SK-N-SH (cell line): ENCODE results near the gene SLC29A1. TPM values are rescaled to one million over a fixed set of nuclear protein-coding genes. Genes with fewer than 3 reads are reported as not detected.
"Not testable (repeated sequence)": the region's sequence is repeated elsewhere in the genome, so short reads cannot be mapped to it uniquely, and the experiment has no call there.

ENCODE experiments used
- CTCF ChIA-PET: fragments of 300-600, 350-600 bp; formaldehyde crosslinking; extraction: SDS; loops from one replicate; lab custom pipeline; 2021; lab: Yijun Ruan, JAX
- POLR2A ChIA-PET: fragments of 350-600 bp; sonication (Branson Sonifier 250); formaldehyde crosslinking; extraction: SDS; loops from one replicate; lab custom pipeline; 2020; ENCODE audit warnings: antibody characterized with exemption, inconsistent platforms; lab: Yijun Ruan, JAX
- DNase-seq: peaks from one replicate; pipeline ENCODE4 v3.0.0; 2012
- H2AFZ ChIP-seq: fragments of 200-600 bp; sonication (generic); 2 replicates; pipeline ENCODE4 v1.8.1; 2016; ENCODE audit warnings: antibody characterized with exemption, mild to moderate bottlenecking, low read depth
- H3F3A ChIP-seq: fragments of 200-600 bp; sonication (generic); replicated peaks from 2 replicates; pipeline ENCODE3; 2016; ENCODE audit warnings: antibody characterized with exemption, mild to moderate bottlenecking; ENCODE audit not compliant: insufficient read depth
- H3K27ac ChIP-seq, 2 experiments: fragments of 200-500 bp in 1 of 2; fragments of 200-600 bp in 1 of 2; sonication (Bioruptor generic) in 1 of 2; sonication (generic), shearing (Covaris generic) in 1 of 2; 2 replicates each; pipeline versions ENCODE4 v1.5.1 to v1.6.1; 2014 to 2016; ENCODE audit warnings: low read depth in 2 of 2, inconsistent platforms in 1 of 2, low read length in 1 of 2, mild to moderate bottlenecking in 1 of 2, mixed read lengths in 1 of 2
- H3K27me3 ChIP-seq: fragments of 200-600 bp; sonication (generic), shearing (Covaris generic); 2 replicates; pipeline ENCODE4 v1.6.1; 2016; ENCODE audit warnings: mixed run types; ENCODE audit not compliant: insufficient read depth
- H3K36me3 ChIP-seq, 2 experiments: fragments of 200-500 bp in 1 of 2; fragments of 200-600 bp in 1 of 2; sonication (Bioruptor generic) in 1 of 2; sonication (generic) in 1 of 2; replicated peaks in 1 of 2; 2 replicates each; pipeline versions ENCODE3 to v1.5.1; 2014 to 2016; ENCODE audit warnings: low read length in 1 of 2, mild to moderate bottlenecking in 1 of 2; ENCODE audit not compliant: insufficient read depth in 2 of 2, control insufficient read depth in 1 of 2
- H3K4me1 ChIP-seq, 2 experiments: fragments of 200-500 bp in 1 of 2; fragments of 200-600 bp in 1 of 2; sonication (Bioruptor generic) in 1 of 2; sonication (generic), shearing (Covaris generic) in 1 of 2; 2 replicates each; pipeline versions ENCODE4 v1.5.1 to v1.6.1; 2014 to 2016; ENCODE audit warnings: low read depth in 1 of 2, low read length in 1 of 2, mixed run types in 1 of 2; ENCODE audit not compliant: insufficient read depth in 2 of 2, control insufficient read depth in 1 of 2
- H3K4me2 ChIP-seq: fragments of 200-600 bp; sonication (generic), shearing (Covaris generic); 2 replicates; pipeline ENCODE4 v1.6.1; 2017; ENCODE audit warnings: mixed run types
- H3K4me3 ChIP-seq, 2 experiments: fragments of 200-500 bp in 1 of 2; fragments of 200-600 bp in 1 of 2; sonication (Bioruptor generic) in 1 of 2; sonication (generic), shearing (Covaris generic) in 1 of 2; 2 replicates each; pipeline versions ENCODE4 v1.5.1 to v1.8.1; 2014 to 2016; ENCODE audit warnings: low read depth in 2 of 2, inconsistent platforms in 1 of 2, low read length in 1 of 2, mild to moderate bottlenecking in 1 of 2, mixed read lengths in 1 of 2, moderate library complexity in 1 of 2
- H3K79me2 ChIP-seq: fragments of 200-600 bp; sonication (generic); 2 replicates; pipeline ENCODE4 v1.8.1; 2017; ENCODE audit warnings: mild to moderate bottlenecking; ENCODE audit not compliant: insufficient read depth
- H3K9ac ChIP-seq: fragments of 200-600 bp; sonication (generic); 2 replicates; pipeline ENCODE4 v1.6.1; 2017; ENCODE audit warnings: mixed run types
- H3K9me2 ChIP-seq: fragments of 200-600 bp; sonication (generic); 2 replicates; pipeline ENCODE4 v1.6.1; 2017; ENCODE audit warnings: mixed run types
- H3K9me3 ChIP-seq: fragments of 200-600 bp; sonication (generic); 2 replicates; pipeline ENCODE4 v1.6.1; 2017; ENCODE audit warnings: mixed run types, mild to moderate bottlenecking, moderate library complexity
- H4K20me1 ChIP-seq: fragments of 200-600 bp; sonication (generic); 2 replicates; pipeline ENCODE4 v1.6.1; 2017; ENCODE audit warnings: mild to moderate bottlenecking, mixed run types; ENCODE audit not compliant: insufficient read depth
- ELF1 ChIP-seq: IDR thresholded peaks from 2 replicates; pipeline ENCODE4 v1.4.0; 2012
- EP300 ChIP-seq, 2 experiments: IDR thresholded peaks; 2 replicates each; pipeline versions ENCODE4 v1.4.0 to v1.6.1; 2012; ENCODE audit warnings: borderline replicate concordance in 1 of 2, low read depth in 1 of 2, low read length in 1 of 2
- FOSL2 ChIP-seq: IDR thresholded peaks from 2 replicates; pipeline ENCODE4 v1.4.0; 2012; ENCODE audit warnings: low read depth, mild to moderate bottlenecking, moderate library complexity, borderline replicate concordance
- FOXJ3 ChIP-seq: sonication (generic); formaldehyde crosslinking; IDR thresholded peaks from 2 replicates; pipeline ENCODE4 v1.5.1; 2020; ENCODE audit warnings: mild to moderate bottlenecking, missing genetic modification reagents
- FOXM1 ChIP-seq: IDR thresholded peaks from 2 replicates; pipeline ENCODE4 v1.4.0; 2012; ENCODE audit warnings: low read depth, mild to moderate bottlenecking
- GABPA ChIP-seq: IDR thresholded peaks from 2 replicates; pipeline ENCODE4 v1.4.0; 2012; ENCODE audit warnings: low read depth, mild to moderate bottlenecking
- GATA2 ChIP-seq: sonication (generic); formaldehyde crosslinking; IDR thresholded peaks from 2 replicates; pipeline ENCODE4 v1.5.0; 2020; ENCODE audit warnings: mild to moderate bottlenecking, missing genetic modification reagents
- MEF2A ChIP-seq: IDR thresholded peaks from 2 replicates; pipeline ENCODE4 v1.4.0; 2012; ENCODE audit warnings: low read depth, borderline replicate concordance
- POLR2AphosphoS5 ChIP-seq: IDR thresholded peaks from 2 replicates; pipeline ENCODE4 v1.6.1; 2012; ENCODE audit warnings: low read depth, low read length
- SMC3 ChIP-seq: IDR thresholded peaks from 2 replicates; pipeline ENCODE4 v1.6.1; 2012; ENCODE audit warnings: low read depth, low read length, improper control_type of control experiment
- TEAD4 ChIP-seq: IDR thresholded peaks from 2 replicates; pipeline ENCODE4 v1.4.0; 2012; ENCODE audit warnings: mild to moderate bottlenecking, borderline replicate concordance; ENCODE audit not compliant: insufficient read depth
- USF2 ChIP-seq: fragments of 150-350 bp; IDR thresholded peaks from 2 replicates; pipeline ENCODE4 v1.6.1; 2017; ENCODE audit warnings: antibody characterized with exemption, low read length, low read depth, borderline replicate concordance
- ZBTB33 ChIP-seq: IDR thresholded peaks from 2 replicates; pipeline ENCODE4 v1.4.0; 2012; ENCODE audit warnings: low read depth, borderline replicate concordance
- WGBS: methylation state at CpG from one replicate; pipeline ENCODE4 v1.1.6; 2017; ENCODE audit warnings: low lambda C conversion rate; 5-methylcytosine and 5-hydroxymethylcytosine counted together
- polyA plus RNA-seq, 3 experiments: library from polyadenylated mRNA; depleted of rRNA; stranded (reverse); fragments of >200 nt; gene quantifications; 2 replicates each; pipeline ENCODE4 v1.2.3, GENCODE V29; 2012
- TF ChIP-seq, protein P1 (sequence below): IDR thresholded peaks from 2 replicates; pipeline ENCODE4 v1.4.0; 2012; ENCODE audit warnings: low read depth, borderline replicate concordance

Gene SLC29A1
- polyA plus RNA-seq, 1 of the 3 experiments (the other 2 are of a cell fraction) = 44.5 TPM

- TF ChIP-seq FOXJ3 (no peak), FOSL2 (no peak), FOXM1 (no peak), MEF2A (no peak), GABPA (no peak), TEAD4 (no peak), ELF1 (no peak)
Observed at GRCh38 chr6:44194326-44194725, 29.1 kb upstream of the SLC29A1 start (continued).

- H3K9me2 ChIP-seq, H3K9me3 ChIP-seq, H3K4me3 ChIP-seq, H4K20me1 ChIP-seq, H2AFZ ChIP-seq, H3K4me1 ChIP-seq, H3K27me3 ChIP-seq, H3K79me2 ChIP-seq, DNase-seq, H3K36me3 ChIP-seq, H3K4me2 ChIP-seq, POLR2A ChIA-PET, H3K27ac ChIP-seq, H3K9ac ChIP-seq, H3F3A ChIP-seq: not testable (repeated sequence)
- 82% methylated on average over 10 of the region's 11 CpGs for WGBS
- CTCF ChIA-PET = interaction anchor here (0.9 kb wide), 1 partner anchor 38 kb away, joined by 4 read pairs; no protein-coding TSS in a partner anchor
Observed at GRCh38 chr6:44196351-44196750, 27.0 kb upstream of the SLC29A1 start.

DNA sequence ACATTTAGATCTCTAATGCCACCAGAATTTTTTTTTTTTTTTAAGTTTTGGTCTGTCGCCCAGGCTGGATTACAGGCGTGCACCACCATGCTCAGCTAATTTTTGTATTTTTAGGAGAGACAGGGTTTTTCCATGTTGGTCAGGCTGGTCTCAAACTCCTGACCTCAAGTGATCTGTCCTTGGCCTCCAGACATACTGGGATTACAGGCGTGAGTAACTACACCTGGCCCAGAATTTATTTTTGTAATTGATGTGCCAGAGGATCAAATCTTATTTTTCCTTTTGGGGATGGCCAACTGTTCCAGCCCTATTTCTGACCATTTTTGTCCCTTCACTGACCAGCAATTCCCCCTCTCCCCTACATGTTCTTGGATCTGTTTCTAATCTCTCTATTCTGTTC lies 24.7 kb upstream of the SLC29A1 start:
- Histone ChIP-seq H3F3A (no peaks in the 10 kb centered on the region), H3K9me3 (no peaks in the 10 kb centered on the region), H3K4me1 (peaks cover 0 to 2% of the 10 kb centered on the region in 2 experiments; a peak in 1 of 4 replicates), H3K4me3 (no peak overlapping the region), H2AFZ (no peak overlapping the region), H3K9ac (no peak overlapping the region), H3K4me2 (no peak overlapping the region), H3K27me3 (no peaks in the 10 kb centered on the region; the same call in 1 of the 2 replicates), H3K36me3 (no peaks in the 10 kb centered on the region), H4K20me1 (no peaks in the 10 kb centered on the region), H3K79me2 (no peaks in the 10 kb centered on the region), H3K9me2 (no peaks in the 10 kb centered on the region), H3K27ac (no peak overlapping the region)
- TF ChIP-seq SMC3 (no peak), POLR2AphosphoS5 (no peak), GABPA (no peak), FOXJ3 (no peak), USF2 (no peak), ZBTB33 (no peak), GATA2 (no peak), EP300 (IDR thresholded peaks at IDR 0.05; ENCODE audit: borderline replicate concordance in 1 of 2, low read depth in 1 of 2, low read length in 1 of 2) (no peak)
- TF ChIP-seq, protein P1, sequence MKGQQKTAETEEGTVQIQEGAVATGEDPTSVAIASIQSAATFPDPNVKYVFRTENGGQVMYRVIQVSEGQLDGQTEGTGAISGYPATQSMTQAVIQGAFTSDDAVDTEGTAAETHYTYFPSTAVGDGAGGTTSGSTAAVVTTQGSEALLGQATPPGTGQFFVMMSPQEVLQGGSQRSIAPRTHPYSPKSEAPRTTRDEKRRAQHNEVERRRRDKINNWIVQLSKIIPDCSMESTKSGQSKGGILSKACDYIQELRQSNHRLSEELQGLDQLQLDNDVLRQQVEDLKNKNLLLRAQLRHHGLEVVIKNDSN = no peak
- DNase-seq = no peak
- 87% methylated on average over 3 of the region's 3 CpGs for WGBS
- ChIA-PET CTCF (interaction anchor here (0.6 to 4.7 kb wide), 3 partner anchors 26 to 1516 kb away, joined by 3 to 25 read pairs (median 14); no protein-coding TSS in a partner anchor), POLR2A (no interaction called here)
